Dendritic cell treated with granulocyte-macrophage colony-stimulating factor and Interleukin-4, amounts not matched to agents 40 ng/mL and 50 ng/mL, for 4 days (primary cell): Measurements from ENCODE around the gene CFAP91.
A peak's percentile ranks its signal among the peaks of the same experiment; 100 is the strongest.
"Not testable (repeated sequence)": the region's sequence is repeated elsewhere in the genome, so short reads cannot be mapped to it uniquely, and the experiment has no call there.

ENCODE experiments used
- H3K27ac Mint-ChIP-seq: one replicate; pipeline ENCODE4 v1.8.0; 2022; ENCODE audit warnings: mild to moderate bottlenecking, mixed read lengths
- H3K27me3 Mint-ChIP-seq: one replicate; pipeline ENCODE4 v1.8.0; 2022; ENCODE audit warnings: mild to moderate bottlenecking, mixed read lengths
- H3K36me3 Mint-ChIP-seq: one replicate; pipeline ENCODE4 v1.8.0; 2022; ENCODE audit warnings: low read depth, mixed read lengths
- H3K4me1 Mint-ChIP-seq: one replicate; pipeline ENCODE4 v1.8.0; 2022; ENCODE audit warnings: low read depth, mixed read lengths
- H3K4me3 Mint-ChIP-seq: one replicate; pipeline ENCODE4 v1.8.0; 2022; ENCODE audit warnings: mild to moderate bottlenecking, moderate library complexity, mixed read lengths
- H3K9me3 Mint-ChIP-seq: one replicate; pipeline ENCODE4 v1.8.0; 2022; ENCODE audit warnings: mixed read lengths
- intact Hi-C: fragments of 100-400 bp; cut with micrococcal nuclease; formaldehyde crosslinking; loops from one replicate; pipeline ENCODE4 v1.15.0; 2022

The CFAP91 gene

DNA sequence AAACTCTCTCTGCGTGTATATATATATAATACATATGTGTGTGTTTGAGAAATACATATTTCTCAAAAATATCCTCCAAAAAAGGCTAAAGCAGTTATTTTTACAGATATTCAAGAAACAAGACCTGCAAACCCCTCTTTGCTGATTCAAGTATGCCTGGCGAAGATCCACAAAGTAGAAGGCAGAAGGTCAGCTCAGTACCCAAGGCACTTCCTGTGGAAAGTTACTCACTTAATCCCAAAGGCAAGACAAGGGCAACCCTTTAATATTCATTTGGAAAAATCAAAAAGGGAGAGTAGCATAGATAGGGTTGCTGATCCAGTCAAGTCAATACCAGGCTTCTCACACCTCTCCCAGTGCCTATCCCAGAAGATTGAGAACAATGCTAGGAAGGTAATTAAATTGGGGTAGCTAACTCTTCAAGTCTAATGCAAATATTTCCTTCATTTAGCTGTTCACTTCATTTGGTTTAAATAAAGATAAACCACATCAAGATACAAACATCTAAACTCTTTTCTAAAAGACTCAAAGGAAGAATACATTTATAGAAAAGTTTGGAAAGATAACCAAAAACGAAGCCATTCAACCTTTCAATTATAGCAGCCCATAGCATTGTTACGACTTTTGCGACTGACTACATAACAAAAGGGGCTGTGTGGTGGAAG lies 32.8 kb upstream of the CFAP91 start:
- Mint-ChIP-seq H3K4me3 (no peak overlapping the region), H3K27ac (no peak overlapping the region), H3K9me3 (no peaks in the 10 kb centered on the region), H3K27me3 (no peaks in the 10 kb centered on the region), H3K4me1 (peaks cover 22% of the 10 kb centered on the region), H3K36me3 (peaks cover 66% of the 10 kb centered on the region)
- intact Hi-C loops: loop anchor here (10.0 kb wide), 2 partner anchors 145 to 205 kb away; partner anchors contain the start of genes POGLUT1 and TMEM39A

GRCh38 chr3:119672776-119673175 lies 30.0 kb upstream of the CFAP91 start:
- no peak overlapping the region for H3K4me3 Mint-ChIP-seq
- peaks cover 32% of the 10 kb centered on the region for H3K4me1 Mint-ChIP-seq
- no peak overlapping the region for H3K27ac Mint-ChIP-seq
- H3K36me3 Mint-ChIP-seq: peaks cover 74% of the 10 kb centered on the region
- H3K9me3 Mint-ChIP-seq: no peaks in the 10 kb centered on the region
- intact Hi-C loops: loop anchor here (10.0 kb wide), 2 partner anchors 148 to 208 kb away; partner anchors contain the start of genes POGLUT1 and TMEM39A
- no peaks in the 10 kb centered on the region for H3K27me3 Mint-ChIP-seq

GRCh38 chr3:119673875-119674274 lies 28.9 kb upstream of the CFAP91 start:
- intact Hi-C loops: loop anchor here (10.0 kb wide), 2 partner anchors 149 to 209 kb away; partner anchors contain the start of genes POGLUT1 and TMEM39A
- H3K9me3 Mint-ChIP-seq: no peaks in the 10 kb centered on the region
- peaks cover 68% of the 10 kb centered on the region for H3K36me3 Mint-ChIP-seq
- H3K4me1 Mint-ChIP-seq: peaks cover 34% of the 10 kb centered on the region
- no peak overlapping the region for H3K27ac Mint-ChIP-seq
- no peaks in the 10 kb centered on the region for H3K27me3 Mint-ChIP-seq
- H3K4me3 Mint-ChIP-seq: no peak overlapping the region

DNA sequence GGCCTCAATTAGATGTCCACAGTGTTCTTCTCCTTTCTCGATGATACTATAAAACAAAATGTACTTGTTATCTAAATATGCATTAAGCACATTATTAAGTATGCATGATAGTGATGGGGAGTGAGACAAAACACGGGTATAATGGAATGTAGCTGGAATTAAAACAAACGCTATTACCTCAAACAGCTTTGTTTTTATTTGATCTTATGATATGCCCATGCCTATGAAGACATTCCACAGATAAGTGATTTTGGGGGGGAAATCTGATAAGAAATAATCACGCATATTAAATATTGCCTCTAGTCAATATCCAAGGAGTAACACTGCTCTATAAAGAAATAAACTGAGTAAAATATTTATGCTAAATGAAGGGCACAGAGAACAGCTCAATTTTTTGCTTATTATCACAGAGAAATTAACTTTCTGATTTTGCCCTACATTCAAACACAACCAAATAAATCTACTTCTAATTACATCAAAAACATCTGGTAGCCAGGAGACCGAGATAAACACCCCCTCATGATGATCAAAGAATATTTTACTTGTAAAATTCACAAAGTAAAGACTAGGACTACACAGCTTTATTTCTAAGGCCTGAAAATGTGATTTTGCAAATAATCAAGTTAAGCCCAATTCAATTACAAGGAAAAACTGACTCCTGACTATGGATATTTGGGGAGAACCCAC lies 27.5 kb upstream of the CFAP91 start:
- H3K27ac Mint-ChIP-seq: peak overlapping the region; percentile 99
- peaks cover 34% of the 10 kb centered on the region for H3K4me1 Mint-ChIP-seq
- H3K27me3 Mint-ChIP-seq: no peaks in the 10 kb centered on the region
- no peak overlapping the region for H3K4me3 Mint-ChIP-seq
- intact Hi-C loops: loop anchor here (5.0 to 10.0 kb wide), 4 partner anchors 38 to 211 kb away; partner anchors contain the start of genes POGLUT1 and TMEM39A
- no peaks in the 10 kb centered on the region for H3K9me3 Mint-ChIP-seq
- peaks cover 62% of the 10 kb centered on the region for H3K36me3 Mint-ChIP-seq

- Mint-ChIP-seq H3K9me3 (no peaks in the 10 kb centered on the region), H3K27ac (peak overlapping the region; percentile 99), H3K27me3 (no peaks in the 10 kb centered on the region), H3K4me1 (peaks cover 34% of the 10 kb centered on the region), H3K4me3 (peak overlapping the region; percentile 94), H3K36me3 (peaks cover 55% of the 10 kb centered on the region)
- intact Hi-C loops: loop anchor here (2.0 to 10.0 kb wide), 5 partner anchors 39 to 211 kb away; partner anchors contain the start of genes POGLUT1 and TMEM39A
Measured at GRCh38 chr3:119676020-119676419, 26.8 kb upstream of the CFAP91 start.

DNA sequence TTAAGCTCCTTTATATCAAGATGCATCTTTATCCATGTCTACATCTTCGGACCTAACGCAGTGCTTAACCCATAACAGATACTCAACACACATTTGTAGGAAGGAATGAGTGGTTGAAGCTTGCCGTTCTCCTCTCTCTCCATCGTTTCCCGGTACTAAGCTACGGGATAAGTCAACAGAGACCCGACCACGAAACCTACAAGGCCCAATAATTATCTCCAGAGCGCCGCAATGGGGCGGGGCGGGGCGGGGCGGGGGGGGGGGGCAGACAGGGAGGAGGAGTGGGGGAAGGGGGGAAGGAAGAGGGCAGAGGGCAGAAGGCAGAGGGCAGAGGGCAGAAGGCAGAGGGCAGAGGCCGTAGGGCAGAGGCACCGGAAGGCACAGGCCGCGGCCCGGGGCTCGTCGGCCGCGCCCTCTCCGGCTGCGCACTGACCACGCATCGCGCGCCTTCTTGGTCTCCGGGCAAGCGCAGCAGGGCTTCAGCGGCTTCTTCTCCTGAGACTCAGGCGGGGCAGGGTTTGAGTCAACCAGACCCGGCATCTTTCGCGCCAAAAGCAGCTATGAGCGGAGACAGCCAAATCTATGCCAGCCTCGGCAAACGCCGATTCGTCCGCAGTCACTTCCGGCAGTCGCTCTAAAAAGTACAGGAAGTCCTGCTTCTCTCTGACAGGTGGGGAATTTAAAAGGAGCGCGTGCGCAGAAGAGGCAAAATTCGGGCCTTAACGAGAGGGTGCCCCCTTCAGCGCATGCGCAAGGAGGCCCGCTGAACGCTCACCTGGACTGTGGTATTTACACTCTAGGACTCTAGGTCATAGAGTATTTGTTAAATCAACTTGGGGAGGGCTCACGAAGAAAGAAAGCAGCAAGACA lies 25.8 kb upstream of the CFAP91 start, which contains the start of gene COX17:
Gene COX17, minus strand, starts transcription at position 636 of the 870 bp plus-strand sequence. Its CDS starts 96 bp downstream, at position 540.
- H3K4me3 Mint-ChIP-seq: peak within 1 kb of the TSS; percentile 94
- peak within 1 kb of the TSS; percentile 99 for H3K27ac Mint-ChIP-seq
- H3K9me3 Mint-ChIP-seq: no peaks in the 10 kb centered on the region
- peaks cover 34% of the 10 kb centered on the region for H3K4me1 Mint-ChIP-seq
- peaks cover 47% of the 10 kb centered on the region for H3K36me3 Mint-ChIP-seq
- H3K27me3 Mint-ChIP-seq: no peaks in the 10 kb centered on the region
- intact Hi-C loops: loop anchor here (1.0 to 10.0 kb wide), 6 partner anchors 40 to 212 kb away; partner anchors contain the start of genes POGLUT1, TIMMDC1 and TMEM39A

- Mint-ChIP-seq H3K9me3 (no peaks in the 10 kb centered on the region), H3K4me3 (peak overlapping the region; percentile 94), H3K27me3 (no peaks in the 10 kb centered on the region), H3K27ac (peak overlapping the region; percentile 99), H3K4me1 (peaks cover 34% of the 10 kb centered on the region), H3K36me3 (peaks cover 43% of the 10 kb centered on the region)
- intact Hi-C loops: loop anchor here (1.0 to 10.0 kb wide), 6 partner anchors 40 to 213 kb away; partner anchors contain the start of genes POGLUT1, TIMMDC1 and TMEM39A
Measured at GRCh38 chr3:119677641-119677934, 25.2 kb upstream of the CFAP91 start.

DNA sequence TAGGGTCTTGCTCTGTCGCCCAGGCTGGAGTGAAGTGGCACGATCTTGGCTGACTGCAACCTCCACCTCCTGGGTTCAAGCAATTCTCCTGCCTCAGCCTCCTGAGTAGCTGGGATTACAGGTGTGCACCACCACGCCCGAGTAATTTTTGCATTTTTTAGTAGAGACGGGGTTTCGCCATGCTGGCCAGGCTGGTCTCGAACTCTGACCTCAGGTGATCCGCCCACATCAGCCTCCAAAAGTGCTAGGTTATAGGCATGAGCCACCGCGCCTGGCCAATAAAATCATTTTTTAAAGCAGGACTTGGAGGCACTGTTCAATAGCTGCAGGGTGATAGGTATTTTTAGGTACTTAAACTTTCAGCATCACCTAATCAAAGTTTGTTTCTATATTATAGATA lies 24.6 kb upstream of the CFAP91 start:
- H3K27me3 Mint-ChIP-seq, H3K9me3 Mint-ChIP-seq, H3K4me3 Mint-ChIP-seq: not testable (repeated sequence)
- H3K36me3 Mint-ChIP-seq: peaks cover 36% of the 10 kb centered on the region
- peaks cover 29% of the 10 kb centered on the region for H3K4me1 Mint-ChIP-seq
- peak overlapping the region; percentile 99 for H3K27ac Mint-ChIP-seq
- intact Hi-C loops: loop anchor here (5.0 to 10.0 kb wide), 4 partner anchors 41 to 213 kb away; partner anchors contain the start of genes POGLUT1 and TMEM39A

GRCh38 chr3:119679874-119680273 lies 22.9 kb upstream of the CFAP91 start:
- intact Hi-C loops: loop anchor here (5.0 to 10.0 kb wide), 5 partner anchors 43 to 535 kb away; partner anchors contain the start of genes POGLUT1, TEX55 and TMEM39A
- H3K4me3 Mint-ChIP-seq: no peak overlapping the region
- no peaks in the 10 kb centered on the region for H3K27me3 Mint-ChIP-seq
- H3K9me3 Mint-ChIP-seq: no peaks in the 10 kb centered on the region
- peaks cover 20% of the 10 kb centered on the region for H3K36me3 Mint-ChIP-seq
- peaks cover 16% of the 10 kb centered on the region for H3K4me1 Mint-ChIP-seq
- H3K27ac Mint-ChIP-seq: no peak overlapping the region

DNA sequence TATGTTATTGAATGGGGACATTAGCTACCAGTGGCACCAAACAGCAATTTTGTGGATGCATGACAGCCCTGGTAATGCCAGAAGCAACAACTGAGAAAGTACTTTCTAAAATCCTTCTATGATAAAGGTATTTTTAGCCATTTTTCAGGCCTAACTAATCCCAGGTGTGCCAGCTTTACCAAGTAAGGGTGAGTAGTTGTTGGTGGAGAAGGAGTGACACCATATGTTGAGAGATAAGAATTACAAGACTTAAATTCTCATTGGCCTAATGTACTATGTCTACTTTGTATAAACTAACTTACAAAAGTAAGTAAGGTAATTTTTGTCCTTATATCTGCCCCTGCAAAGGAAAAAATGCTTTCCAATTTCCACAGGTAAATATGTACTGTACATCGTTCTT lies 21.5 kb upstream of the CFAP91 start:
- peaks cover 8% of the 10 kb centered on the region for H3K4me1 Mint-ChIP-seq
- H3K36me3 Mint-ChIP-seq: peaks cover 14% of the 10 kb centered on the region
- no peaks in the 10 kb centered on the region for H3K27me3 Mint-ChIP-seq
- no peaks in the 10 kb centered on the region for H3K9me3 Mint-ChIP-seq
- H3K27ac Mint-ChIP-seq: no peak overlapping the region
- intact Hi-C loops: loop anchor here (10.0 kb wide), 1 partner anchor 536 kb away; the partner anchor contains the start of gene TEX55
- H3K4me3 Mint-ChIP-seq: no peak overlapping the region

- no peaks in the 10 kb centered on the region for H3K9me3 Mint-ChIP-seq
- no peak overlapping the region for H3K4me3 Mint-ChIP-seq
- H3K36me3 Mint-ChIP-seq: no peaks in the 10 kb centered on the region
- intact Hi-C loops: loop anchor here (10.0 kb wide), 1 partner anchor 539 kb away; the partner anchor contains the start of gene TEX55
- H3K4me1 Mint-ChIP-seq: no peaks in the 10 kb centered on the region
- H3K27ac Mint-ChIP-seq: no peak overlapping the region
- H3K27me3 Mint-ChIP-seq: no peaks in the 10 kb centered on the region
Measured at GRCh38 chr3:119683421-119683820, 19.4 kb upstream of the CFAP91 start.

GRCh38 chr3:119690043-119690656 lies 12.7 kb upstream of the CFAP91 start:
- no peak overlapping the region for H3K27ac Mint-ChIP-seq
- no peaks in the 10 kb centered on the region for H3K9me3 Mint-ChIP-seq
- intact Hi-C loops: no loop called here

GRCh38 chr3:119695480-119695879 lies 7.3 kb upstream of the CFAP91 start:
- H3K27me3 Mint-ChIP-seq: no peaks in the 10 kb centered on the region
- H3K9me3 Mint-ChIP-seq: peaks cover 12% of the 10 kb centered on the region
- H3K27ac Mint-ChIP-seq: no peak overlapping the region
- no peak overlapping the region for H3K4me3 Mint-ChIP-seq
- intact Hi-C loops: no loop called here
- peaks cover 6% of the 10 kb centered on the region for H3K36me3 Mint-ChIP-seq
- H3K4me1 Mint-ChIP-seq: peaks cover 14% of the 10 kb centered on the region

More at GRCh38 chr3:119690043-119690656, 12.7 kb upstream of the CFAP91 start:
- Mint-ChIP-seq H3K4me1 (peaks cover 5% of the 10 kb centered on the region), H3K36me3 (no peaks in the 10 kb centered on the region), H3K27me3 (no peaks in the 10 kb centered on the region), H3K4me3 (no peak overlapping the region)
